Activated CD4-positive, CD25-positive, alpha-beta regulatory T cell treated with anti-CD3 and anti-CD28 coated beads, Interleukin-2, amount 50 U/mL, for 24 hours (primary cell): ENCODE measurements around the gene PTPRT.

Experiments used
- ATAC-seq, 2 donors: fragments of 150-1000 bp; cut with Tn5 transposase; one replicate each; pipeline ENCODE4 v1.10.0; 2021; ENCODE audit warnings: mild to moderate bottlenecking in 1 of 2, moderate library complexity in 1 of 2

The PTPRT gene

GRCh38 chr20:42701948-42702347 is 487.8 kb downstream of the PTPRT start:
- ATAC-seq, result no peak

DNA sequence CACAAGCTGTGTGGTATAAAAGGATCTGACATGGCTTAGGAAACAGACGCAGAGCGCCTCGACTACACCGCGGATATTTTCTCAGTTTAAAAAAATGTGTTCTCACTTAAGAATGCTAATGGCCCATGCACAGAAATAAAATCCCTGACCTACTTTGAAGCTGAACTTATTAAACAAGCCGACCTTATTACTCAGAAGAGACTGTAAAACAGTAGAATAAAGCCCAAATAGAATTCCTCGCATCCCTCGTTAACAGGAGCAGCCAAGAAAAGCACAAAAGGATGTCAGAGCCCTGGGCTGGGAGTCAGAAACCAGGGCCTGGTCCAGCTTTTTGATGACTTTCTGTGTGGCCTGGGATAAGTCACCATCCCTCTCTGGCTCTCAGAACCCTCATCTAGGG is 489.3 kb downstream of the PTPRT start:
- no peak for ATAC-seq

- ATAC-seq, result no peak
Measured at GRCh38 chr20:42697962-42698361, 491.7 kb downstream of the PTPRT start.

- ATAC-seq, result no peak
Measured at GRCh38 chr20:42690842-42691437, 498.8 kb downstream of the PTPRT start.

- ATAC-seq, result no peak
Measured at GRCh38 chr20:42688576-42688975, 501.1 kb downstream of the PTPRT start.

GRCh38 chr20:42686057-42686456 is 503.6 kb downstream of the PTPRT start:
- no peak for ATAC-seq

DNA sequence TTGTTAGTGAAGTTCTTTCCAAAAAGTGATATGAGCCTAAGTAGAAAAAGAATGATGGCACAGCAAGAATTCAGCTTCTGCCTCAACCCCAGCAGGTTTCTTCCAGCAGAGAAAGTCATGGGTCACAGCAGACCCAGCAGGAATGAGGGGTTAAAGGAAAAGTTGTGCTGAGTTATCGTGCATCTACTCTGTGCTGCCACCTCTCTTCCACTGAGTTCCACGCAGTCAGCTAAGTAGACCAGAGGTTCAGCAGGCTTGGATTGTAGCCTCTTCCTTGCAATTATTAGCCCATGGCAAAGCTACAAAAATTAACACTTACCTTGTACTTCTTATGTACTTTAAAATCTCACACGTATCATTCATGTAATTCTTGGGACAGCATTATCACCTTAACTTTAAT is 510.8 kb downstream of the PTPRT start:
- ATAC-seq, result no peak

DNA sequence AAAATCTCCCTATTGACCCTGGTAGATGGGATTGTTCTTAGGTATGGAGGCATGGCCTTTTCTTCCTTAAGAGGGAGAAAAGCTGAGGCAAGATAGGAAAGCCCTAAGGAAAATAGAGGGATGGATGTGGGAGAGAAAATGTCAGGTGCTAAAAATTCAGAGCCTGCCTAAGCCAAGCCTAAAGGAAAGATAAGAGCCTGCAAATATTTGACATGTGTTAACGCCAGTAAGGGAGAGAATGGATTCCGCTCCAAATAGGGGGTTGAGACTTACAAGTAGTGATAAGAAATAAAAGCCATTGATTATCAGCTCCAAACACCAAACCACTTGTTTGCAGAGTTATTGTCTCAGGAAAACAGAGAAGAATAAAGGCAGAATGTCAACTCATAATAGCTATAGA is 533.6 kb downstream of the PTPRT start:
- ATAC-seq, result no peak

DNA sequence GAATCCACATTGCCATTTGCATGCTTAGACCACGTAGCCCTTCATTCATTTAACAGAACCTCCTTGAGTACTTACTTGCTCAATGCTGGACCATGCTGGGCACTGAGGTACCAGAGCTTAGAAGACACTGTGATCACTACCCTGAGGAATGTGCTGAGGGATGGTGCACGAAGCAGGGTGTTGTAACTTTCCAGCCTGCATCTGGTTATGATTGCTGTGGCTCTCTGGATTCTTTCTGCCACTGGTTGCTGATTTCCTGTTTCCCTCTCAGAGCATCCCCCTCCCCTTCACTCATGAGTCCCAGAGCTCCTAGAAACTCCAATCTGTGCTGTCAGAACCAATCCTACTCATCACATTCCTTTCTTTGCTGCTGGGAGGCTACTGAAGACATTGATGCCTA is 537.4 kb downstream of the PTPRT start:
- ATAC-seq, result no peak

DNA sequence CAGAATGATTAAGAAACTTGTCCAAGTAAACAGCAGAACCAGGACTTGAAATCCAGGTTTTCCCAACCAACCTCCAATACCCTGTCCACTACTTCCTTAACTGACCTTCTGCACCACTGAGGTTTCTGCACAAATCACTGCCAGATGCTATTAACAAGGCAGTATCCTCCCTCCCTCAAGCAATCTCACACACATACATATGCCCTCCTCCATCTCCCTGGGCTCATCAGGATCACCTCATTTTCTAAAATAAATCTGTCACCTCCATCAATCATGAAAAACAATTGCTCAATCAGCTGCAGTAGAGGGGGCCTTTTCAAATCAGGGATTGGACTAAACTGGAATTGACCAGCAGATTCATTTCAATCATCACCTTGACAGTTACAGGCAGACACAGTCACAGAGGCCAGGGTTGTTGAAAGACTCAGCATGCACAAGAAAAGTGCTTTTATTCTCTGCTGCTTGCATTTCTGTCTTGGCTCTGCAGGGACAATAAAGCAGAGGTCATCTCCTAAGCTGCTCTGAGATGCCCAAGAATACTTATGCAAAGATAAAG is 539.4 kb downstream of the PTPRT start:
- no peak for ATAC-seq

GRCh38 chr20:42649748-42650147 is 540.0 kb downstream of the PTPRT start:
- ATAC-seq, result no peak

DNA sequence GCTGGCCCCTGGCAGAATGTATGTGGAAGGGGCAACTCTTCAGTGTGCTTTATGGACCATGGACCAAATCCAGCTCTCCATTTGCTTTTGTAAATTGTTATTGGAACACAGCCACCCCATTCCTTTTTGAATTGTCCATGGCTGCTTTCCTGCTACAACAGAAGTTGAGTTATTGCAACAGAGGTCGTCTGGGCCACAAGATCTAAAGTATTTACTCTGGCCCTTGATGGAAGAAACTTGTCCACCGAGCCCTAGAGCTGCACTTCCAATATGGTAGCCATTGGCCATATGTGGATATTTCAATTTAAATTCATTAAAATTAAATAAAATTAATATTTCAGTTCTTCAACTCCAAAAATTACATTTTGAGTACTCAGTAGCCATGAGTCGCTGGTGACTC is 543.5 kb downstream of the PTPRT start:
- no peak for ATAC-seq

- ATAC-seq, result no peak
Measured at GRCh38 chr20:42641886-42642285, 547.8 kb downstream of the PTPRT start.

DNA sequence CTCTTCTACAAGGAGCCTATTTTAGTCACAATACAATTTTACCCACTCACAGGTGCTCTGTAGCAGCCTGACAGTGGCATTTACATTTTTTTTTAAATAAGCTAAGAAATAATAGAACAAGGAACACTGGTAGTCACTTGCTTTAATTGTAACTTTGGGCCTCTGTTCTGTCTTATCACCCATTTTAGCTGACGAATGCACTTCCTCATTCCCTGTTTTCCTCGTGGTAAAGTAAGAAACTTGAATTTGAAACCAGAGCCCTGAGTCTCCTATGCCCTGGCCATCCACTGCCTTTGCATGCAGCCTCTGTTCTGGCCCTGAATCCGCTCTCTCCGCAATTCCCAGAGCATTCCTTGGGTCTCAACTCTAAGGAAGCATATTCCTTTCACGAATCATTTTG is 550.6 kb downstream of the PTPRT start:
- ATAC-seq, result no peak

GRCh38 chr20:42635699-42636411 is 553.9 kb downstream of the PTPRT start:
- no peak for ATAC-seq

- no peak for ATAC-seq
Measured at GRCh38 chr20:42634156-42634555, 555.5 kb downstream of the PTPRT start.

GRCh38 chr20:42628683-42629082 is 561.0 kb downstream of the PTPRT start:
- ATAC-seq, result no peak

GRCh38 chr20:42613076-42613475 is 576.6 kb downstream of the PTPRT start:
- ATAC-seq, result no peak

GRCh38 chr20:42611889-42612837 is 577.5 kb downstream of the PTPRT start:
- ATAC-seq, result no peak

DNA sequence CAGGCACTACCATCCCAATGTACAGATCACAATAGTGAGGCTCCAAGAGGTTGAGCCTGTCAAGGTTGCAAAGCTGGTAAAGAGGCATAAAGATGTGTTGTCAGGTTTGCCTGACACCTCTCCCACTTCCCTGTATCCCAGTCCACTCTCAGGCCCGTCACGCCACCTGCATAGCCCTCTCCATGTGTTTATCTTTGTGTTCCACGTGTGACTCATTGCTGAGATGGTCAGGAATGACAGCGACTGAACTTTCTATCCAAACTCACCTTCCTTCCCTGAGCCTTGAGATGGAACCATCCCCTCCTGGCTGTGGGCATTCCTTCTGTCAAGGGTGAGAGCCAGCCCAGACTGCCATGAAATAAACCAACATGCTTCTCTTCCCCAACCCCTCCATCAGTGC is 578.3 kb downstream of the PTPRT start:
- no peak for ATAC-seq

DNA sequence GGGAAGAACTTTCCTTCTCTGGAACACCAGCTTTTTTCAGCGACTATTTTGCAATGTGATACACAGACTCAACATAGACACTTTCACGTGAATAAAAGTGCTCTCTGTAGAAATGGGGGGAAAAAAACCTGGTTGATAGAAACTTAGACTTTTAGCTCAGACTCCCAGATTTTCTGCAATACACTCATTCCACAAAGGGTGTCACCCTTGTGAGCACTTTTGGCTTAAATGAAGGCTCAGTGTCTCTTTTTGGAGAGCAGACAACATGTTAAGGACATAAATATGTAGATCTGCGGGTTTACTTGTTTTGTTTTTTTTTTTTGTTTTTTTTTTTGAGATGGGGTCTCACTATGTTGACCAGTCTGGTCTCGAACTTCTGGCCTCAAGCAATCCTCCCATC is 579.6 kb downstream of the PTPRT start:
- ATAC-seq, result no peak

DNA sequence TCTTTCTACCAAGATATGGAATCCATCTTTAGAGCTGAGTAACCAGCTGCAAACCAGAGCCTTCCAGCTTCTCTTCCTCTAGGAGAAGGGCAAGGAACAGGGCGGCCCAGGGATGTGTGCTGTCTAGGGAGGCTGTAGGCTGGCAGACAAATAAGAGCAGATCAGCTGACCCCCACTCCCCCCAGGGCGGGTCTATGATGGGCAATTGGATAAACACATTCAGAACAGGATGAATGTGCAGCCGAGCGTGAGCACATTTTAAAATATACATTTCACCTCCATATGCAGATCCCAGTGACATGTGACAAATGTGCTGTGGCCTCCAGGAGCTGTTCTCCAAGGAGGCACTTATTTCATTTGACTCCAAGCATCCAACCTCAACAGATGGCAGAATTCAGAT is 580.1 kb downstream of the PTPRT start:
- no peak for ATAC-seq
